ENCODE measurements around the gene MECR.

DNA sequence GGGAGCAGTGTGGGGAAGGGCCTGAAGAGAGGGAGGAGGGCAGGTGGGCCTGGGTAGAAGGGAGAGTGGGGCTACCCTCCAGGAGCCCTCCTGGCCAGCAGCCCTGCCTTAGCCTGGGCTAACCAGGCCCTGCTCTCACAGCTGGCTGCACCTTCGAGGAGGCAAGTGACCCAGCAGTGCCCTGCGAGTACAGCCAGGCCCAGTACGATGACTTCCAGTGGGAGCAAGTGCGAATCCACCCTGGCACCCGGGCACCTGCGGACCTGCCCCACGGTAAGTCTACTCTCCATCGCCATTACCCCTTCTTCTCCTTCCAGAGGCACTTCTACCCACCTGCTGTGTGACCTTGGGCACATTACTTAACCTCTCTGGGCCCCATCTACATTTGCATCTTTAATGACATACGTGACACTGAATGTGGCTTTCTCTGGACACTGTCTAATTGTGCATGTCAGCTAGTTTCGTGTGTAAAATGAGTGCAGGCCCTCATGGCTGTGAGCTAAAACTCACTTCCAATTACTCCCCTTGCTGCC, 24.5 kb upstream of the MECR start:
- TF ChIP-seq, protein P1, sequence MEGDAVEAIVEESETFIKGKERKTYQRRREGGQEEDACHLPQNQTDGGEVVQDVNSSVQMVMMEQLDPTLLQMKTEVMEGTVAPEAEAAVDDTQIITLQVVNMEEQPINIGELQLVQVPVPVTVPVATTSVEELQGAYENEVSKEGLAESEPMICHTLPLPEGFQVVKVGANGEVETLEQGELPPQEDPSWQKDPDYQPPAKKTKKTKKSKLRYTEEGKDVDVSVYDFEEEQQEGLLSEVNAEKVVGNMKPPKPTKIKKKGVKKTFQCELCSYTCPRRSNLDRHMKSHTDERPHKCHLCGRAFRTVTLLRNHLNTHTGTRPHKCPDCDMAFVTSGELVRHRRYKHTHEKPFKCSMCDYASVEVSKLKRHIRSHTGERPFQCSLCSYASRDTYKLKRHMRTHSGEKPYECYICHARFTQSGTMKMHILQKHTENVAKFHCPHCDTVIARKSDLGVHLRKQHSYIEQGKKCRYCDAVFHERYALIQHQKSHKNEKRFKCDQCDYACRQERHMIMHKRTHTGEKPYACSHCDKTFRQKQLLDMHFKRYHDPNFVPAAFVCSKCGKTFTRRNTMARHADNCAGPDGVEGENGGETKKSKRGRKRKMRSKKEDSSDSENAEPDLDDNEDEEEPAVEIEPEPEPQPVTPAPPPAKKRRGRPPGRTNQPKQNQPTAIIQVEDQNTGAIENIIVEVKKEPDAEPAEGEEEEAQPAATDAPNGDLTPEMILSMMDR (IDR thresholded peaks at IDR 0.05 in 2 of 3, conservative IDR thresholded peaks at IDR 0.05 in 1 of 3; ENCODE audit: borderline replicate concordance in 1 of 3, insufficient read depth in 1 of 3, low read depth in 2 of 3, low read length in 2 of 3), result no peak
- TF ChIP-seq SIN3A (IDR thresholded peaks at IDR 0.05; ENCODE audit: low read depth) (no peak), FOSL1 (IDR thresholded peaks at IDR 0.05; ENCODE audit: low read depth) (no peak), CEBPB (IDR thresholded peaks at IDR 0.05; ENCODE audit: low read depth) (no peak), EZH2 (IDR thresholded peaks at IDR 0.05) (no peak)
